Mammary epithelial cell (primary cell): ENCODE measurements around the gene MEAK7.

Source experiments
- EZH2 ChIP-seq: IDR thresholded peaks from 2 replicates; pipeline ENCODE4 v1.6.1; 2012; ENCODE audit warnings: low read length, inconsistent platforms, borderline replicate concordance
- TF ChIP-seq, protein P1 (sequence below), 2 donors: IDR thresholded peaks in 1 of 2; conservative IDR thresholded peaks in 1 of 2; 2 replicates each; pipeline ENCODE4 v1.5.1; 2011 to 2012; ENCODE audit warnings: inconsistent platforms in 2 of 2, low read length in 2 of 2, mild to moderate bottlenecking in 2 of 2, control low read depth in 1 of 2, low read depth in 1 of 2; ENCODE audit not compliant: insufficient read depth in 1 of 2; ENCODE audit errors: extremely low read depth in 1 of 2

DNA sequence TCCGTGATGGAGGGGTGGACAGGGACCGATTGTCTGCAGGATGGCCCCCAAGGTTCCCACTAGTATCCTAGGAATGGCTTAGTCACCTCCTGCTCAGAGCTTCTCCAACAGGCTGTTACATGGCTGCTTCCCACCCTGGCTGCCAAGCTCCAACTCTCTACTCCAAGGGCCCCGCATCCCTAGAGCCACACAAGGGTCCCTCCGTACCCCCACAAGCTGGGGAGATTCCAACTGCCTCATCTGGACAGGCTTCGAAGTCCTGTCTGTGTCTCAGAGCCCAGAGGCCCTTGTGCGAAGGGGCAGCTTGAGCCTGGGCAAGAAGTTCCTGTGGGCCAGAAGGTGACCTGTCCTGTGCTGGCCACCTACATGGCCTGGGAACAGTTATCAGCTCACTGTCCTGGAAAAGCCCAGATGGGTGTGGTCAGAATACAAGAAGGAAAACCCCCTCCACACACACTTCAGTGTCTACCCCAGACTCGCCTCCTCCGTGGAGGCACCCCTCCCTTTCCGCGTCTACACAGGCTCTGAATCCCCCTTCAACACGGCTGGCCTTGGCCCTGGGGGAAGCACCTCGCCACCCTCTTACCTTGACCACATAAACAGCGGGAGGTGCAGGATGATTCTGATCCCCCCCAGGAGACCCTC lies 586 bp downstream of the MEAK7 start:
- TF ChIP-seq, protein P1, sequence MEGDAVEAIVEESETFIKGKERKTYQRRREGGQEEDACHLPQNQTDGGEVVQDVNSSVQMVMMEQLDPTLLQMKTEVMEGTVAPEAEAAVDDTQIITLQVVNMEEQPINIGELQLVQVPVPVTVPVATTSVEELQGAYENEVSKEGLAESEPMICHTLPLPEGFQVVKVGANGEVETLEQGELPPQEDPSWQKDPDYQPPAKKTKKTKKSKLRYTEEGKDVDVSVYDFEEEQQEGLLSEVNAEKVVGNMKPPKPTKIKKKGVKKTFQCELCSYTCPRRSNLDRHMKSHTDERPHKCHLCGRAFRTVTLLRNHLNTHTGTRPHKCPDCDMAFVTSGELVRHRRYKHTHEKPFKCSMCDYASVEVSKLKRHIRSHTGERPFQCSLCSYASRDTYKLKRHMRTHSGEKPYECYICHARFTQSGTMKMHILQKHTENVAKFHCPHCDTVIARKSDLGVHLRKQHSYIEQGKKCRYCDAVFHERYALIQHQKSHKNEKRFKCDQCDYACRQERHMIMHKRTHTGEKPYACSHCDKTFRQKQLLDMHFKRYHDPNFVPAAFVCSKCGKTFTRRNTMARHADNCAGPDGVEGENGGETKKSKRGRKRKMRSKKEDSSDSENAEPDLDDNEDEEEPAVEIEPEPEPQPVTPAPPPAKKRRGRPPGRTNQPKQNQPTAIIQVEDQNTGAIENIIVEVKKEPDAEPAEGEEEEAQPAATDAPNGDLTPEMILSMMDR (conservative IDR thresholded peaks at IDR 0.05 in 1 of 2, IDR thresholded peaks at IDR 0.05 in 1 of 2; ENCODE audit: extremely low read depth in 1 of 2, insufficient read depth in 1 of 2, low read depth in 1 of 2, low read length in 2 of 2), result no peak
- TF ChIP-seq EZH2, result no peak
